ENCODE measurements around the gene ALOX15B.

Gene ALOX15B

GRCh38 chr17:8038954-8039610, at the start of gene ALOX15B:
Gene ALOX15B, plus strand, starts transcription at chr17:8039059. Its CDS starts 97 bp downstream, at chr17:8039156.
- DNase-seq (ENCODE audit: low read depth), result no peak

- peak; percentile 92 for DNase-seq (ENCODE audit: low read depth)
Observed at GRCh38 chr17:7989781-7990655, 48.8 kb upstream of the ALOX15B start.

GRCh38 chr17:7992516-7992915, 46.3 kb upstream of the ALOX15B start:
- no peak for DNase-seq (ENCODE audit: low read depth)

DNA sequence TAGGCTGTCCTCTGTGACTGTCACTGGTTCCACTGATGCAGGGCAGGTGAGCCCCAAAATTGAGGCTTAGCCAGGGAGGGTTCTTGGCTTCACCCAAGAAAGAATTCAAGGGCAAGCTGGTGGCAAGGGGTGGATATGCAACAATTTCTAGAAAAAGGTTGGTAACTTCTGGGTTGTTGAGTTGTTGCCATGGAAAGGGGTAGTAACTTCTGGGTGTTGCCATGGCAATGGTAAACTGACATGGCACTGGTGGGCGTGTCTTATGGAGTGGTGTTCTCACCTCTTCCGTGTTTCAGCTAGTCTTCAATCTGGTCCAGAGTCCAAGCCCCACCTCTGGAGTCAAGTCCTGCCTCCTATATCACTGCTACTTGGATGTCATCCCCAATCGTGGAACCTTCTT, 45.9 kb upstream of the ALOX15B start:
- no peak for DNase-seq (ENCODE audit: low read depth)

DNA sequence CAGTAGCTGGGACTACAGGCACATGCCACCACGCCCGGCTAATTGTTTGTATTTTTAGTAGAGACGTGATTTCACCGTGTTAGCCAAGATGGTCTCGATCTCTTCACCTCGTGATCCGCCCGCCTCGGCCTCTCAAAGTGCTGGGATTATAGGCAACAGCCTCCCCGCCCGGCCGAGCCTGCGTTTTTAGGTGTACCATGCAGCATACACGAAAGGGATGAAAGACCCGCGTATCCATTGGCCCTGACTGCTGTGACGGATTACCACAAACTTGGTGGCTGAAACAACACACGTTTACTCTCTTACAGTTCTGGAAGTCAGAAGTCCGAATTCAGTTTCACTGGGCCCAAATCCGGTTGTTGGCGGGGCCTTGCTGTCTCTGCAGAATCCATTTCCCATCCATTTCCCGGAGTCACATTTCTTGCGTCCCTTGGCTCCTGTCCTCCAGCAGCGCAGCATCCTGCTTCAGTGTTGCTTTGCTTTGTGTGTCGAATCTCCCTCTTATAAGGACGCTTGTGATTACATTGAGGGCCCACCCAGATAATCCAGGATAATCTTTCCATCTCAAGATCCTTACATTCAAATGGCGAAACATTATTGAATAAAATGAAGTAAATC, 44.8 kb upstream of the ALOX15B start:
- no peak for DNase-seq (ENCODE audit: low read depth)

GRCh38 chr17:7995724-7996123, 43.1 kb upstream of the ALOX15B start:
- no peak for DNase-seq (ENCODE audit: low read depth)

- DNase-seq (ENCODE audit: low read depth), result peak; percentile 12
Observed at GRCh38 chr17:7997186-7997585, 41.7 kb upstream of the ALOX15B start.

DNA sequence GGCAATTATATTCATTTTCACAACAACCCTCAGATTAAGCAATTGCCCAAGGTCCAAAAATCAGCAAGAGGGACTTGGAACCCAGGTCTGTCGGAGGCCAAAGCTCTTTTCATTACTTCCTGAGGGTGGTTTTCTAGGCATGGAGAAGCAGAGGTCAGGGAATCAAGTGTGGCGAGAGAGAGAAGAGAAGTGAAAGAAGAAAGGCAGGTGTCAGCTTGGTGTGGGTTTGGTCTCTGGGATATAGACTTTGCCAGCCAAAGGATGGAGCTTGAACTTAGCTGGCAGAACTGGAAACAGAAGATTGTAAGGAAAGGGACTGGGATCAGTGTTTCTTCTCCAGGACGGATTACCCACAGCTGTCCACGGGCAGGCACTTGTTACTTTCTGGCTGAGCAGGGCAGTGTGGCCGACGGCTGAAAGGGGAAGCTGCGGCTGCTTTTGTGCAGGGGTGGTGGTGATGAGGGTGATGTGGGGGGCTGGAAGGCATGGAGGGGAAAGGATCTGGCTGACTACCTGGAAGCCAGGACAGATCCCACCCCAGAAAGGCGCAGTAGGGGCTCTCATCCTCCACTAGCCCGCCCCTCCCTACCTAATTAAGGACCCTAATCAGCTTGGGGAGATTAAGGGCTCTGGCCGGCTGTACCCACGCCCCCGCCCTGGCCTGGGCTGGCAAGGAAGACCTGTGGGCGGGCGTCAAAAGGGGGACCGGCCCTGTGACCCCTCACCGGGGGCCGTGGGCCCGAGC, 36.7 kb upstream of the ALOX15B start, which contains the start of gene GUCY2D:
Gene GUCY2D, plus strand, starts transcription at position 640 of the 745 bp plus-strand sequence. CDS start 433 bp downstream, outside the sequence.
- DNase-seq (ENCODE audit: low read depth), result no peak

DNA sequence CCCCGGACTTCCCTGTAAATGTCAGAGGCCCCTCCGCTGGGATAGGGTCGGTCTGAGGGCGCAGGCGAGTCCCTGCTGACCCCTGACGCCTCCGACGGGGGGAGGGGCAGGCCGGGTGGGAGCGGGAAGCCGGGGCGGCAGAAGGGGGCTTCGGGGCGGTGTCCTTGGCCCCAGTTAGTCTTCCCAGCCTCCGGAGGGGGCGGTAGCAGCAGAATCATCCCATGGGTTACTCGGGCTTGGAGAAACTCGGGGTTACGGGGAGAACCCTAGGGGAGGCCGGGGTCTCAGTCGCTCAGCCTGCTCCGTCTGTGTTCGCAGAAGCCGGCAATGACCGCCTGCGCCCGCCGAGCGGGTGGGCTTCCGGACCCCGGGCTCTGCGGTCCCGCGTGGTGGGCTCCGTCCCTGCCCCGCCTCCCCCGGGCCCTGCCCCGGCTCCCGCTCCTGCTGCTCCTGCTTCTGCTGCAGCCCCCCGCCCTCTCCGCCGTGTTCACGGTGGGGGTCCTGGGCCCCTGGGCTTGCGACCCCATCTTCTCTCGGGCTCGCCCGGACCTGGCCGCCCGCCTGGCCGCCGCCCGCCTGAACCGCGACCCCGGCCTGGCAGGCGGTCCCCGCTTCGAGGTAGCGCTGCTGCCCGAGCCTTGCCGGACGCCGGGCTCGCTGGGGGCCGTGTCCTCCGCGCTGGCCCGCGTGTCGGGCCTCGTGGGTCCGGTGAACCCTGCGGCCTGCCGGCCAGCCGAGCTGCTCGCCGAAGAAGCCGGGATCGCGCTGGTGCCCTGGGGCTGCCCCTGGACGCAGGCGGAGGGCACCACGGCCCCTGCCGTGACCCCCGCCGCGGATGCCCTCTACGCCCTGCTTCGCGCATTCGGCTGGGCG, 35.9 kb upstream of the ALOX15B start:
- no peak for DNase-seq (ENCODE audit: low read depth)

- no peak for DNase-seq (ENCODE audit: low read depth)
Observed at GRCh38 chr17:8003594-8004181, 35.2 kb upstream of the ALOX15B start.

GRCh38 chr17:8004899-8005298, 34.0 kb upstream of the ALOX15B start:
- DNase-seq (ENCODE audit: low read depth), result no peak

DNA sequence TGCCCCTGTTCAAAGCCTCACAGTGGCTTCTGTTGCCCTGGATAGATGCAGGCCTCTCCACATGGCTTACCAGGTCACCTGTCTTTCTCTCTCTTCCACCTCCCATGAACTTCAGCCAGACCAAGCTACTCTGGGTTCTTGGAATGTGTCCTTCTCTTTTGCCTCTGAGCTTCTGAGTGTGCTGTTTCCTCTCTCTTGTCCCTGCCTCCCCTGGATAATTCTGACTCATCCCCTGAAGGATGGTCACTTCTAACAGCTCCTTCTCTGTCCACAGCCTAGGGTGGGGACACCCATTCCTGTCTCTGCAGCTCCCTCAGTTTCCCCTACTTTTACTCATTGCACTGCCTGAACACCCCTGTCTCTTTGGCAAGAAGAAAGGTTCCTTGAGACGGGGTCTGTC, 33.5 kb upstream of the ALOX15B start:
- DNase-seq (ENCODE audit: low read depth), result no peak

GRCh38 chr17:8005967-8006730, 32.7 kb upstream of the ALOX15B start:
- no peak for DNase-seq (ENCODE audit: low read depth)

GRCh38 chr17:8006836-8007680, 31.8 kb upstream of the ALOX15B start:
- no peak for DNase-seq (ENCODE audit: low read depth)

DNA sequence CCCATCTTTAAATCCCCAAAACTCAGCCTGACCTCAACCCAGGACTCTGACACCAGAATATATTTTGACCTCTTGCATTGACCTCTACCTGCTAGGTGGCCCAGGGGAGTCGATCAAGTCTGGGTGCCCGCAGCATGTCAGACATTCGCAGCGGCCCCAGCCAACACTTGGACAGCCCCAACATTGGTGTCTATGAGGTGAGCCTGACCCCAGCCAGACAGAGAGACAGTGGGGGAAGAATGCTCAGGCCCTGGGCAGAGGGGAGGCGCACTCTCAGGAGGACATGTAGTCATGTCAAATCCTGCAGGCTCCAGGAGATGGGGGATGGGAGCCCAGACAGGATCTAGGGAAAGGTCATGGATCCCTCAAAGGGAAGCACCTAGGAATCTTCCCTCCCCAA, 31.0 kb upstream of the ALOX15B start:
- DNase-seq (ENCODE audit: low read depth), result no peak

GRCh38 chr17:8012045-8012580, 26.7 kb upstream of the ALOX15B start:
- DNase-seq (ENCODE audit: low read depth), result no peak

GRCh38 chr17:8012996-8013640, 25.7 kb upstream of the ALOX15B start:
- DNase-seq (ENCODE audit: low read depth), result no peak
